NCI-H2227 (cell line): Measurements from ENCODE around the gene C1R.
A peak's percentile ranks its signal among the peaks of the same experiment; 100 is the strongest.

Experiments used
- DNase-seq: peaks from one replicate; lab custom pipeline; 2025; ENCODE audit not compliant: unreplicated experiment; lab: John Stamatoyannopoulos, UW

The C1R gene

DNA sequence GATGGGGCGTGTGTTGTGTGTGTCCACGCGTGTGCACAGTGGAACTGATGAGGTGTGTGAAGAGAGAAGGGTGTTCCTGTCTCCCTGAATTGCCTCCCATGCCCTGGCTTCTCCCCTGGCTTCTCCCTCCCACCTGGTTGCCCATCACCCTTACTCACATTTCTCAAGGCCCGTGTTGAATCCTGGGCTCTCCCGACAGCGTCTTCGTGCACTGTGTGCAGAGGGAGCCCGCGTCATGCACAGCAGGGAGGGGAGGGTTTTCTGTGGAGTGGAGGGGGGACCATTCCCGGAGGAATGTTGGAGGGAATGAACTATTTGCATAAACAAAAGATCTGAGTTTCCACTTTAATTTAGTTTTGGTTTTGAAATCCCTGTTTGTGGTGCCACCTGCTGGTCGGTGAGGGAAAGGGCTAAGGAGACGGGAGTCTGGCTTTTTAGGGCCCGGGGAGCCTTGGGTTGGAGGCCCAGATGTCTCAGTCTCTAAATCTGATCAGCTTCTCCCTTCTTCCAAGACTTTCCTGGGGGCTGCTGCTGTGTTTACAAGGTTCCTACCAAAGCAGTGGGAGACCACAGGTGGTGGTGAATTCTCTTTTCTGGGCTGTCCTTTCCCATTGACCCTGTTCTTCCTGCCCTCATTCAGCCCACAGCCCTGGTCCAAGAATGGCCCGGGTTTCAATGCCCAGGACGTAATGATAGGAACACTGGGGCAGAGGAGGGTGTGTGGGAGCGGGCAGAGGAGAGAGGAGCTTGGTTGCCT is at the start of gene C1R:
C1R (minus strand) TSS at position 217 of the 757 bp plus-strand sequence; CDS start at position 160, 57 bp downstream.
- DNase-seq = peak; percentile 39

DNA sequence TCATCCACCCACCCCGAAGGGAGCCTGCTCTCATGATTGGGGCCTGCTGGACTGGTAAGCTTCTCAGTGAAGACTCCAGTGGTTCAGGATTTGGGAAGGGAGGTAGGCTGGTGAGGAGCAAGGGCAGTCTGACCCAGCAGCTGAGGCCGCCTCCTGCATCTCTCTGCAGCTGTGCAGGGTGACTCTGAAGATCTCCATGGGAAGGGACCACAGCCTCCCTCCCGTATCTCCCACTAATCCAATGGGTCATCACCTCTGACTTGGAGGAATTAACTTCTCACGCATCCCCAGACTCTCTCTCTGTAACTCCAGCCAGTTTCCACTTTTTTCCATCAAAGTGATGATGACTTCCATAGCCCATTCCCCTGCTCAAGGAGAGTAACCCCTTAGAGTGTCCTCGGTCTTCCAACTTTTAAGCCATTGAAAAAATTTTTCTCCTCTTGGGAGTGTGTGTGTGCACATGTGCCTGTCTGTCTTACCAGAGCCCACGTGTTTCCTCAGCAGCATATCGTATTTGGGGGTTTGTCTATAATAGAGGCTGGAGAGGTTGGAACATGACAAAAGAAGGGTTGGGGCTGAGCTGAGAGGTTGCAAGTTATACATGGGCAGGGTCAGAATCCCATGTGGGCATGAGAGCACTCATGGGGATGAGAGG is 49.2 kb upstream of the C1R start:
- no peak for DNase-seq

DNA sequence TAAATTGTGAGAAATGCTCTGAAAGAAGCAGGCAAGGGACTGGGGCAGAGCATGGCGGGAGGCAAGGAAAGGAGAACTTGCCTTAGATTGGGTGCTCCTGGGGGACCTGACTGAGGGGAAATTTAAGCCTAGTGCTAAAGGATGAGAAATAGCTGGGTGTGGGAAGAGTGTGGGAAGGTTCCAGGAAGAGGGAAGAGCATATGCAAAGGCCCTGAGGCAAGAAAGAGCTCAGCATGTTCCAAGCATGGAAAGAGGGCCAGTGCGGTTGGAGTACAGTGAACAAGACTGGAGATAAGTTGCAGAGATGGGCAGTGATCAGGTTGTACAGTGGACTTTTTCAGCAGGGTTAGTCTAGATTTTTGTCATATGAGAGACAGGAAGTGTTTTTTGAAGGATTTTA is 47.0 kb upstream of the C1R start:
- no peak for DNase-seq

DNA sequence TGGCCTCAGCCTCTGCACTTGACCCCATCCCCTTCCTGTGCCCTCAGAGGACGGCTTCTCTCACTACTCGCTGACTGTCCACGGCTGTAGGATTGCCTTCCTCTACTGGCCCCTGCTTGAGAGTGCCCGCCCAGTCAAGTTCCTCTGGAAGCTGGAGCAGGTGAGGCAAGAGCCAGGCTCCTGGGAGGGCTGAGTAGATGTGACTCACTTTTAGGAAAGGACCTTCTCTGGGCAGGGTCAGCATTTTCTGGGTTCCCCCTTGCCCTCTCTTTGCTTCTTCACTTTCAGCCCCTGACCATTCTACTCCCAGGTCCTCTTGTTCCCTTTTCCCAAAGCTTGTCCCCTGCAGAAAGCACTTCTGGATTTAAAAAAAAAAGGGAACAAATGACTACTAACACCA is 45.7 kb upstream of the C1R start:
- DNase-seq = no peak

- DNase-seq = no peak
These were observed 44.4 kb upstream of the C1R start for GRCh38 chr12:7136676-7137075.

DNA sequence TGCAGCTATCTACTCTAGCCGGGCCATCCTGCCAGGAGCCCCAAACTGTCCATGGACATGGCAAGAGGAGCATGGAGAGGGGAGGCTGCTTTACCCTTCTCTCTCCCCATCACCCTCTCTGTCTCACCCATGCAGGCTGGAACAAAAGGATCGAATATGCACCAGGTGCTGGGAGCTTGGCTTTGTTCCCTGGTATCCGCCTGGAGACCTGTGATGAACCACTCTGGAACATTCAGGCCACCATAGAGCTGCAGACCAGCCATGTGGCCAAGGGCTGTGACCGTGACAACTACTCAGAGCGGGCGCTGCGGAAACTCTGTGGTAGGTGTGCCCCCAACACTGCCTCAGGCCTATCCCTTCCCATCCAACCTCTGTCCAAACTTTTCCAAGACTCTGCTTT is 43.8 kb upstream of the C1R start:
- no peak for DNase-seq

DNA sequence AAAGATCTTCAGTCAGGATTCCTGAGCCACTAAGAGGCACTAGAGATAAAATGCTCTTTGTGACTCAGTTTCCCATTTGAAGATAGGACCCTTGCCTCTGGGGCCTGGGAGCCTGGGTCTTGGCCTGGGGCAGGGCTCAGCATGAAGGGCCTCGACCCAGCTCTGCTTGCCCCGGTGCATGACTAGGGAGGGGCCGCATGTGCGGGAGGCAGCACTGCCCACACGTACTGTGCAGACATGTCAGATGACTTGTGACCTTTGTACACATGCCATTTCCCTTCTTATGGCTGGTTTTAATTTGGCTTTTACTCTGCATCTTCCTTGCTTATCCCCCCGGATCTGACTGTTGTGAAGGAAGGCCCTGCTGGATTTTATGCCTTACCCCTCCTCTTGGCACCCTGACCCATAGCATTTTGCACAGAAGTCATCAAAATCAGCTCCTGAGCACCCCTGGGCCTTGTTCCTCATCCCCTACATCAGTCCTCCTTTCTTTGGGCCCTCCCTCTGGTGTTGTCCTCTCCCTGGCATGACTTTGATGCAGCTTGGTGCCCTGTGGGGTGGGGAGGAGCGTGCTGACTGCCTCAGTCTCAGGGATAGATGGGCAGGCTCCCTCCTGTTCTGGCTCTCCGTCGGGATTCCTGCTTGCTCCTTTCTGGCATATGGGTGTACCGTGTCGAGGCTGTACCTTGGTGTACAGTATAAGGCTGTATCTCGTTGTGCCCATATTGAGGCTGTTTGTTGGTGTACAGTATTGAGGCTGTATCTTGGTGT is 42.3 kb upstream of the C1R start:
- DNase-seq = no peak

- DNase-seq = no peak
These were observed 39.2 kb upstream of the C1R start for GRCh38 chr12:7131502-7131866.

DNA sequence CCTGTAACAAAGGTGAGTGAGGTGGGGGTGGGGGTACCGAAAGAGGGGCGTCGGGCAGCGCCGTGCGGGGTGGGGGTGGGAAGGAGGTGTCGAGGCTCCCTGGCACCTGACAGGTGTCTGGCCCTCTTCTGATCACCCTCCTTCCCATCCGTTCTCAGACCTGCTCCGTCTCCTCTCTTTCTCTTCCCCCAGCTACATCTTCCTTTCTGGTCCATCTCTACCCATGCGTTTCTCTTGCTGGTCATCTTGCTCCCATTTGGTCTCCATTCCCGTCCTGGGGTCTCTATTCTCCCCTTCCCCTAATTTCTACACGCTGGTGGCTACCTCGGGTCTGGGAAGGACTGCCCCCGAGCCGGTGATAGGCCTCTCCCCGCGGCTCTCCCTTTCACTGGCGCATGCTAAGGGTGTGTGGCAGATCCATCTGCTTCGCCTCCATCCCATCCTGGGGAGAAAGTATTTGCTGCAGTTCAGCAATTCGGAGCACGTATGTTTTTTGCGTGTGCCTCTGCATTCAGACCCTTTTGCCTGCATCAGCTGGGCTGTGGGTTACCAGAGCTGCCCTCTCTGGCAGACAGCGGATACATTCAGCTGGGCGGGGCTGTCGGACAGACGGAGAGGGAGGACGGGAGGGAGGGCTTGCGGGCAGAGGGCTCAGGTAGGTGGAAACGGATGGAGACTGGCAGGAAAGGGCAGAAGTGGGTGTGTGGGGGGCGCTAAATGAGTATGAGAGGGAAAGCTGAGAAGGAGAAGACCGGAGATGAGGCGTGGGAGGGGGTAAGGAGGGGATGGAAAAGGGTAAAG is 38.7 kb upstream of the C1R start:
- peak; percentile 56 for DNase-seq

DNA sequence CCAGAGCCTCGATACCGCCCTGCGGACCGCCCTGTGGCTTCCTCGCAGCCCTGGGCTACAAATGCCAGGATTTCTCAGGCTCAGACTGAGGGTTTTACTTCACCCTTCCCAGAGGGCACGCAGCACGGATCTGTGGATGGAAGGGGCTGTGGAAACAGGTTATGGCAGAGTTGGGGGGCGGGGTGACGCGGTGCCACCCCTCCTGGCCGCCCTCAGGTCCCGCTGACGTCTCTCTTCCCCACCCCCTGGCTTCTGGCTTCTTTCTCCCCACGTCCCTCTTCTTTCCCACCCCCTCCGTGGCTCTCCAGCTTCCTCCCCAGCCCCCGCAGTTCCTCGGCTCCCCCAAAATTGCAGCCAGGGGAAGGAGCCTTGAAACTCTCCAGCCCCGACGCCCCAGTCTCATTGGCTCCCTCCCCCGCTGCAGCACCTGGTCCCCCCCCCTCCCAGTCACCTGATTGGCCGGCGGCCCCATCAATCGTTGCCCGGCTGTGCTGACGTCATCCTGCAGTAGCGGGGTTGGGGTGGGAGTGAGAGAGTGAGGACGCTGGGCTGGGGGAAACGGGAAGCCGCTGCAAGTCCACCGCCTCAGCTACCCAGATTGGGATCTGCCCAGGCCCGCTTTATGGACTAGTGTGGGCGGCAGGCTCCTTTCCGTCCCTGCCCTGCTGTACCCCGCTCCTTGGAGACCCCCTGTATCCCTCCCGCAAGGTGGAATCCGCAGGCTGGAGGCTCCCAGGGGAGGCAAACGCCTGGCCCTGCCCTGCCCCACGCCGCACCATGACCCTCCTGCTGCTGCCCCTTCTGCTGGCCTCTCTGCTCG is 37.8 kb upstream of the C1R start, which contains the start of gene CLSTN3:
CLSTN3 (plus strand) TSS at position 500 of the 820 bp plus-strand sequence; CDS start at position 778, 278 bp downstream.
- peak; percentile 80 for DNase-seq

DNA sequence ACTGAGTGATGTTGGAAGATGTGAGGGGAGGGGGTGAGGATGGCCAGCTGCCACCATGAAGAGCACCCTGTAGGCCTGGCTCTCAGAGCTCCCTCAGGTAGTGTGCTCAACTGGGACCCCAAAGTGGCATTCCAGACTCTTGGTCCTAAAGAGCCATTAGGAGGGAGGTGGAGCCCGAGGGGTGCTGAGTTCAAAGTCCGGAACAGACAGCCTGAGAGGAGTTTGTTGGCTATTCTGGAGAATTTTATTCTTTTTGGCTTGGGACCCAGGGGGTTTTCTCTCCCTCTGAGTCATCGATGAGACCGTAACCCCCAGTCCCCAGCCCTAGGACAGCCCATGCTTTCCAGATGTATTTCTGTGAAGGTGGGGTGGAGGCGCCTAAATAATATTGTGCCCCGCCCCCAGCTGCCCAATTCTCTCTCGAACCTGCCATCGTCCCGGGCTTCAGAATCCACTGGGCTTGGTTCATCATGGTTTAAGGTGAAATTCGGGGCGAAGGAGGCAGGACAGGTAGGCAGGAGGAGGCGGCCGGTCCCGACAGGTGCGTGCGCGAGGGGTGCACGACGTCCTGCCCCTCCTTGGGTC is 37.1 kb upstream of the C1R start:
- no peak for DNase-seq

DNA sequence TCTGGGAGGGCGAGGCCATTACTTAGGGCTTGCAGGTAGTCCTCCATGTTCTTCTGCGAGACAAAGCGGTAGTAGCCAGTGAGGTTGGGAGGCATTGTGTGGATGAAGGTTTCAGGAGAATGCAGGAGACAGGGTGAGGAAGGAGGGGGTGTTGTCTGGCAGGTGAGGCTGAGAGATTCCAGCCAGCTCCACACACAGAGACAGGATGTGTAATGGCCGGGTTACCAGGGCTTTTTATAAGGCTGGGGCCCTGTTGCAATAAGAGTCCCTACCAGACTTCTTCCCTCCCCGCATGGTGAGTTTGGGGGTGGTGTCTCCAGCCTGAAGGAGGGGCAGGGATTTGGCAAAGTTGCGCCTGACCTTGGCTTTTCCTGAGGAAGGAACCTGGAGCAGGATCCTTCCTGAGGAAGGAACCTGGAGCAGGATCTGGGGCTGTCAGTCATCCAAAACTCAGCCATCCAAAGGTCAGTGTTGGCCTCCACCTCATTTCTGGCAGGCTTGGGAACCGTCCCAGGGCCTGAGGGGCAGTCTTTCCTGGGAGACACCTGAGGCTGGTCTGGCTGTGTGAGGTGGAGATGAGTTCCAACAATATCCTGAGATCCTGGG is 36.5 kb upstream of the C1R start, which contains the start of gene RBP5:
RBP5 (minus strand) TSS at position 209 of the 606 bp plus-strand sequence; CDS start at position 95, 114 bp downstream.
- no peak for DNase-seq

DNA sequence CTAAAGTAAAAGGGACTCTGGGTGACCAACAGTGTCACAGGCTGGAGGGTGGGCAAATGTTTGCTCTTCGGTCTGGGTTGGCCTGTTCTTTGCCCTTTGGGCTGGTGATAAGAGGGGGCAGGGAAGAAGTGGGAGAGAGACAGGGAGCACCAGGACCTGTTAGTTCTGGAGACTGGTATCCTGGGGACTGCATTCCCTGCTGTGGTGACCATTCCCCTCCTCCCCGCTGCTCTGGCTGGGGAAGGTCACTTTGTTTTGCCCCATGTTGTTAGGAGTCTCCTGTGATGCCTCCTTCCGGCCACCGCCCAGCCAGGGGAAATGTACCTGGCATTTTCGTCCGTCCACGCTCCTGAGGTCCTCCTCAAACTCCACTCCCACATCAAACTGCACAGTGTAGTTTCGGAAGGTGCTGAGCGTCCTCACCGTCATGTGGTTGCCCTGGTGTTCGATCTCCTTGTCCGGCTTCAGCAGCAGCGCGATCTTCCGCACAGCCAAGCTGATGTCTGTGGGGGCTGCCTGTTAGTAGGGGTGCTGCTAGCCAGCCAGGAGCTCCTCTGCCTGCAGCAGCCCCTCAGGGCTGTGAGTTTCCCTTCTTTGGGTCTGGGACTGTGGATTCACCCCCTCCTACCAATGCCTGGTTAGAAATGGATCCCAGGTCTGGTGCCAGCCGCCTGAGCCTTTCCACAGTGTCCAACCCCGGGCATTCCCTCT is 35.8 kb upstream of the C1R start:
- DNase-seq = no peak

- DNase-seq = no peak
These were observed 33.5 kb upstream of the C1R start for GRCh38 chr12:7125632-7126227.

DNA sequence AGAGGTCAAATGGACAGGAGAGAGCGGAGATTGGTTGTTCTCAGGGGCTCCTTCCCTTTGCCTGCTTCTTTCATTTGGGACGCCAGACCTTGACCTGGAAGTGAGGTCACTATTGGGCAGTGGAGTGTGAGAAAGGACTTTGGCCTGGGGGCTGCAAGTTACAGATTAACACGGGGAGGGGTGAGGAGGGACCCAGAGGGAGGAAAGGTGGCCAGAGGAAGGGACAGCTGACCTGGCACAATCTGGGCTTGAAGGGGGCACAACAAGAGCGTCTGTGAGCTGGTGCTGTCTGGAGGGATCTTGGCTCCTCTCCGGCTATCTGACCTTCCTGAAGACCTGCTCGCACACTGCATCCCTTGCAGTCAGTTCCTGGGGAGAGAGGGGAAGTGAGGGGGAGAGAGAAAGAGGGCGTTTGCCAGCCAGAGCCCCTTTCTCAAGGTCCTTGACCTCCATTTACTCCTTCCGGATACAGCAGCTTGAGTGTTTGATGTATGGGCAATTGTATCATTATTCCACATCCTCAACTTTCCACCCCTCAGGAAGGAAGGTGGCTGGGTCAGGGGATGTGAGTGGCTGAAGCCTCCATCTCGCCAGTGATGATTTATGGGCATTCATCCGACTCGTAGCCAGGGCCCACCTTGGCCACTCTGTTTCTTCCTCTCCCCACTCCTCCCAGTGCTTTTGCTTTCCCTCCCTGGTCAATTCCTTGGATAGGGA is 31.7 kb upstream of the C1R start:
- DNase-seq = no peak

GRCh38 chr12:7122811-7123769 is 30.8 kb upstream of the C1R start:
- DNase-seq = no peak
